GM23338 (cell line): Measurements from ENCODE around the gene SIVA1. TPM values are rescaled to one million over a fixed set of nuclear protein-coding genes. Genes with fewer than 3 reads are reported as not detected.
A peak's percentile ranks its signal among the peaks of the same experiment; 100 is the strongest.

Source experiments
- ATAC-seq: fragments of 200-7000 bp; cut with Tn5 transposase; 3 replicates; pipeline ENCODE4 v1.9.1; 2020
- DNase-seq: peaks from one replicate; pipeline ENCODE4 v3.0.0-alpha.2; 2015; ENCODE audit warnings: low spot score
- H2AFZ ChIP-seq: fragments of 200-600 bp; sonication (generic); 2 replicates; pipeline ENCODE4 v1.8.0; 2016; ENCODE audit warnings: antibody characterized with exemption, mild to moderate bottlenecking, moderate library complexity
- H3F3A ChIP-seq: fragments of 200-600 bp; sonication (generic); replicated peaks from 2 replicates; pipeline ENCODE4 v1.8.0; 2017; ENCODE audit warnings: antibody characterized with exemption, mixed run types, low read depth
- H3K27ac ChIP-seq: fragments of 200-600 bp; sonication (generic); 2 replicates; pipeline ENCODE4 v1.6.1; 2016; ENCODE audit warnings: low read depth
- H3K27me3 ChIP-seq: fragments of 200-600 bp; sonication (generic); 2 replicates; pipeline ENCODE4 v1.8.0; 2016; ENCODE audit warnings: mild to moderate bottlenecking, mixed run types, moderate library complexity; ENCODE audit not compliant: insufficient read depth
- H3K36me3 ChIP-seq: fragments of 200-600 bp; sonication (generic); 2 replicates; pipeline ENCODE4 v1.8.0; 2016; ENCODE audit warnings: mild to moderate bottlenecking; ENCODE audit not compliant: insufficient read depth
- H3K4me1 ChIP-seq: fragments of 200-600 bp; sonication (generic); 2 replicates; pipeline ENCODE4 v1.8.0; 2016; ENCODE audit warnings: mild to moderate bottlenecking, moderate library complexity; ENCODE audit not compliant: insufficient read depth
- H3K4me2 ChIP-seq: fragments of 200-600 bp; sonication (generic); 2 replicates; pipeline ENCODE4 v1.7.1; 2017; ENCODE audit warnings: mixed run types
- H3K4me3 ChIP-seq: fragments of 200-600 bp; sonication (generic); 2 replicates; pipeline ENCODE4 v1.6.1; 2016; ENCODE audit warnings: mixed run types
- H3K79me2 ChIP-seq: fragments of 200-600 bp; sonication (generic); replicated peaks from 2 replicates; pipeline ENCODE4 v1.8.0; 2017; ENCODE audit warnings: mild to moderate bottlenecking; ENCODE audit not compliant: insufficient read depth
- H3K9me2 ChIP-seq: fragments of 200-600 bp; sonication (generic); 2 replicates; pipeline ENCODE4 v1.8.0; 2017; ENCODE audit not compliant: insufficient read depth
- H4K20me1 ChIP-seq: fragments of 200-600 bp; sonication (generic); replicated peaks from 2 replicates; pipeline ENCODE4 v1.8.0; 2017; ENCODE audit warnings: mild to moderate bottlenecking; ENCODE audit not compliant: insufficient read depth
- H3K27ac Mint-ChIP-seq: 2 replicates; pipeline ENCODE4 v1.8.0; 2020; ENCODE audit warnings: inconsistent platforms, mild to moderate bottlenecking, moderate library complexity, mixed read lengths
- H3K27me3 Mint-ChIP-seq: 3 replicates; pipeline ENCODE4 v1.8.0; 2022; ENCODE audit warnings: low read depth, mild to moderate bottlenecking, moderate library complexity, mixed read lengths, inconsistent platforms; ENCODE audit not compliant: insufficient read depth, poor library complexity
- H3K36me3 Mint-ChIP-seq: 3 replicates; pipeline ENCODE4 v1.8.0; 2021; ENCODE audit warnings: low read depth, mild to moderate bottlenecking, inconsistent platforms, moderate library complexity, mixed read lengths
- H3K4me1 Mint-ChIP-seq: 3 replicates; pipeline ENCODE4 v1.8.0; 2020; ENCODE audit warnings: mild to moderate bottlenecking, inconsistent platforms, mixed read lengths
- H3K4me3 Mint-ChIP-seq: 3 replicates; pipeline ENCODE4 v1.8.0; 2021; ENCODE audit warnings: moderate library complexity, mild to moderate bottlenecking, inconsistent platforms, mixed read lengths
- H3K9me3 Mint-ChIP-seq: 3 replicates; pipeline ENCODE4 v1.8.0; 2020; ENCODE audit warnings: moderate library complexity, mild to moderate bottlenecking, inconsistent platforms, mixed read lengths
- CTCF ChIP-seq, 2 experiments: fragments of 200-600 bp in 1 of 2; sonication (generic) in 1 of 2; conservative IDR thresholded peaks; 2 replicates each; pipeline versions ENCODE4 v1.5.1 to v1.6.1; 2016 to 2017; ENCODE audit warnings: antibody characterized with exemption in 2 of 2, low read depth in 2 of 2, mild to moderate bottlenecking in 2 of 2, moderate library complexity in 1 of 2
- EZH2phosphoT487 ChIP-seq: fragments of 200-600 bp; sonication (generic); IDR thresholded peaks from one replicate; pipeline ENCODE4 v1.8.1; 2018; ENCODE audit warnings: antibody characterized with exemption; ENCODE audit not compliant: unreplicated experiment
- POLR2AphosphoS5 ChIP-seq: IDR thresholded peaks from 2 replicates; pipeline ENCODE4 v1.6.1; 2016; ENCODE audit warnings: antibody characterized with exemption, low read depth
- REST ChIP-seq: IDR thresholded peaks from one replicate; pipeline ENCODE4 v1.6.1; 2018; ENCODE audit warnings: antibody characterized with exemption; ENCODE audit not compliant: unreplicated experiment
- STAT1 ChIP-seq: IDR thresholded peaks from one replicate; pipeline ENCODE4 v1.6.1; 2016; ENCODE audit warnings: antibody characterized with exemption; ENCODE audit not compliant: unreplicated experiment
- ZNF462 ChIP-seq: fragments of 250-450 bp; sonication (Bioruptor Pico); IDR thresholded peaks from 2 replicates; pipeline ENCODE4 v1.5.0; 2020; ENCODE audit warnings: mild to moderate bottlenecking, moderate library complexity
- polyA plus RNA-seq: library from polyadenylated mRNA; unstranded; fragments of >200 nt; fragmentation: Nextera tagmentation; extraction: Ambion mirVana; gene quantifications from 2 replicates; pipeline ENCODE4 v1.2.1, GENCODE V29; 2016
- total RNA-seq: library from RNA; depleted of rRNA; stranded (reverse); fragments of >200 nt; shearing (Covaris generic); gene quantifications from 2 replicates; pipeline ENCODE4 v1.2.3, GENCODE V29; 2014

SIVA1 gene
- total and polyA plus RNA-seq, 2 experiments from 2014 or later = 215 to 392 TPM

- H3K36me3 ChIP-seq = no peaks in the 10 kb centered on the region
- H3K27me3 Mint-ChIP-seq = peaks cover 10% of the 10 kb centered on the region
- no peaks in the 10 kb centered on the region for H3K9me3 Mint-ChIP-seq
- H3K4me1 Mint-ChIP-seq = peaks cover 7% of the 10 kb centered on the region; the same call in 2 of the 3 replicates
- H3K36me3 Mint-ChIP-seq = no peaks in the 10 kb centered on the region; the same call in 2 of the 3 replicates
- no peak overlapping the region for H2AFZ ChIP-seq
- no peaks in the 10 kb centered on the region; the same call in 1 of the 2 replicates for H3F3A ChIP-seq
- no peaks in the 10 kb centered on the region for H3K9me2 ChIP-seq
- no peaks in the 10 kb centered on the region for H4K20me1 ChIP-seq
- DNase-seq = peak; percentile 60
- H3K27ac ChIP-seq = no peak overlapping the region
- H3K27ac Mint-ChIP-seq = no peak overlapping the region
- peak overlapping the region; percentile 62 for H3K4me3 ChIP-seq
- TF ChIP-seq EZH2phosphoT487 = no peak
- TF ChIP-seq STAT1 = no peak
- H3K4me1 ChIP-seq = peaks cover 10% of the 10 kb centered on the region; the same call in 1 of the 2 replicates
- H3K79me2 ChIP-seq = no peaks in the 10 kb centered on the region
- no peak overlapping the region for H3K4me3 Mint-ChIP-seq
- H3K27me3 ChIP-seq = no peaks in the 10 kb centered on the region
- ATAC-seq = peak; percentile 21
- H3K4me2 ChIP-seq = peak overlapping the region; percentile 78; the same call in 1 of the 2 replicates
Measured at GRCh38 chr14:104722938-104723650, 29.9 kb upstream of the SIVA1 start.

- Histone ChIP-seq H3K4me3 (peak within 1 kb of the TSS; percentile 62), H3K4me1 (peaks cover 10% of the 10 kb centered on the region; the same call in 1 of the 2 replicates), H3K4me2 (peak within 1 kb of the TSS; percentile 83), H4K20me1 (no peaks in the 10 kb centered on the region), H3K27me3 (no peaks in the 10 kb centered on the region), H3F3A (no peaks in the 10 kb centered on the region; the same call in 1 of the 2 replicates), H3K9me2 (no peaks in the 10 kb centered on the region), H3K79me2 (no peaks in the 10 kb centered on the region), H3K27ac (no peak within 1 kb of the TSS), H2AFZ (peak within 1 kb of the TSS; percentile 89; the same call in 1 of the 2 replicates), H3K36me3 (no peaks in the 10 kb centered on the region)
- Mint-ChIP-seq H3K4me3 (peak within 1 kb of the TSS; percentile 75), H3K27me3 (peaks cover 10% of the 10 kb centered on the region), H3K27ac (no peak within 1 kb of the TSS), H3K9me3 (peaks cover under 1% of the 10 kb centered on the region; the same call in 2 of the 3 replicates), H3K36me3 (no peaks in the 10 kb centered on the region; the same call in 2 of the 3 replicates), H3K4me1 (peaks cover 7% of the 10 kb centered on the region; the same call in 2 of the 3 replicates)
- peak; percentile 78 for DNase-seq
- no peak for TF ChIP-seq REST
- TF ChIP-seq CTCF (conservative IDR thresholded peaks at IDR 0.05; ENCODE audit: low read depth in 2 of 2) = peak; percentile 77 to 81
- 0 out of 2 replicates have a peak, but pooled peaks have one; percentile 15 for TF ChIP-seq ZNF462 (CRISPR knock-in tag)
- TF ChIP-seq POLR2AphosphoS5 = peak; percentile 52
- no peak for TF ChIP-seq STAT1
- ATAC-seq = peak; percentile 52
Measured at GRCh38 chr14:104723651-104724406, 29.1 kb upstream of the SIVA1 start, which contains the start of gene ADSS1. ADSS1 (plus strand) TSS chr14:104724229; CDS start chr14:104724271, 42 bp downstream.
